ENCODE measurements around the gene SIRPA.

GRCh38 chr20:1941226-1941625 is 46.0 kb downstream of the SIRPA start:
- TF ChIP-seq POLR2A (IDR thresholded peaks at IDR 0.05; ENCODE audit: low read length) = no peak
- TF ChIP-seq GATA1 (IDR thresholded peaks at IDR 0.05; ENCODE audit: low read depth, low read length) = no peak

All from erythroblast (primary cell).